ENCODE data around the gene SLC2A2.

DNA sequence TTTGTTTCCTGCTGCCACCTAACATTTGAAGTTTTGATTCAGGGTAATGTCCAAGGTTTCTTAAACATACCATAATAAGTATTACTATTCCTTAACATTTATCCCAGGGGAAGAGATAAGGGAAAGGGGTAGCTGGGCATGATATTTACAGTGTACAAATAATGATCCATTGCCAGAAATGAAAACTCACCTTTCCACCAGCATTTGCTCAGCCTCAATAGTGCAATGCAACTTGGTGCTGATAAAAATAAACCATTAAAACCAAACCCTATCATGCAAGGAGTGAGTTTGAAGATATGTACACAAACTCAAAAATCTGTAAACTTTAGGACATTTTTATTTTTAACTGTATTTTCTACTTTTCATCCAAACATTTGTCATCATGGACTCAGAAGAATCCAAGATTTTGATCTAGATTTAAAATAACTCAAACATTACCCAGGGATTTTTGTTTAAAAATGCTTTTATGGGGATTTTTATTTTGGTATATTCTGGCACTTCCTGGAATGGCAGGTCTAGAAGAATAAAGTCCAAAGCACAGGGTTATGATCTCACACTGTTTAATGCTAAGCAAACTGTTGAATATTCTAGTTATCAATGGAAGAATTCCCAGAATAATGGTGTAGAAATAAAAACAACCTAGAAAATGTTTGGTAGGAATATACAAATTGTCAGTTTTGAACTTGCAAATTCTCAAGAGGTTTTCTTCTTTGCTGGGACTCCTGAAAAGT lies 32.5 kb upstream of the SLC2A2 start:
- no peak for TF ChIP-seq POLR2A (IDR thresholded peaks at IDR 0.05)
- TF ChIP-seq, protein P1, sequence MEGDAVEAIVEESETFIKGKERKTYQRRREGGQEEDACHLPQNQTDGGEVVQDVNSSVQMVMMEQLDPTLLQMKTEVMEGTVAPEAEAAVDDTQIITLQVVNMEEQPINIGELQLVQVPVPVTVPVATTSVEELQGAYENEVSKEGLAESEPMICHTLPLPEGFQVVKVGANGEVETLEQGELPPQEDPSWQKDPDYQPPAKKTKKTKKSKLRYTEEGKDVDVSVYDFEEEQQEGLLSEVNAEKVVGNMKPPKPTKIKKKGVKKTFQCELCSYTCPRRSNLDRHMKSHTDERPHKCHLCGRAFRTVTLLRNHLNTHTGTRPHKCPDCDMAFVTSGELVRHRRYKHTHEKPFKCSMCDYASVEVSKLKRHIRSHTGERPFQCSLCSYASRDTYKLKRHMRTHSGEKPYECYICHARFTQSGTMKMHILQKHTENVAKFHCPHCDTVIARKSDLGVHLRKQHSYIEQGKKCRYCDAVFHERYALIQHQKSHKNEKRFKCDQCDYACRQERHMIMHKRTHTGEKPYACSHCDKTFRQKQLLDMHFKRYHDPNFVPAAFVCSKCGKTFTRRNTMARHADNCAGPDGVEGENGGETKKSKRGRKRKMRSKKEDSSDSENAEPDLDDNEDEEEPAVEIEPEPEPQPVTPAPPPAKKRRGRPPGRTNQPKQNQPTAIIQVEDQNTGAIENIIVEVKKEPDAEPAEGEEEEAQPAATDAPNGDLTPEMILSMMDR (IDR thresholded peaks at IDR 0.05) = no peak
